ENCODE measurements around the gene ANKEF1.

DNA sequence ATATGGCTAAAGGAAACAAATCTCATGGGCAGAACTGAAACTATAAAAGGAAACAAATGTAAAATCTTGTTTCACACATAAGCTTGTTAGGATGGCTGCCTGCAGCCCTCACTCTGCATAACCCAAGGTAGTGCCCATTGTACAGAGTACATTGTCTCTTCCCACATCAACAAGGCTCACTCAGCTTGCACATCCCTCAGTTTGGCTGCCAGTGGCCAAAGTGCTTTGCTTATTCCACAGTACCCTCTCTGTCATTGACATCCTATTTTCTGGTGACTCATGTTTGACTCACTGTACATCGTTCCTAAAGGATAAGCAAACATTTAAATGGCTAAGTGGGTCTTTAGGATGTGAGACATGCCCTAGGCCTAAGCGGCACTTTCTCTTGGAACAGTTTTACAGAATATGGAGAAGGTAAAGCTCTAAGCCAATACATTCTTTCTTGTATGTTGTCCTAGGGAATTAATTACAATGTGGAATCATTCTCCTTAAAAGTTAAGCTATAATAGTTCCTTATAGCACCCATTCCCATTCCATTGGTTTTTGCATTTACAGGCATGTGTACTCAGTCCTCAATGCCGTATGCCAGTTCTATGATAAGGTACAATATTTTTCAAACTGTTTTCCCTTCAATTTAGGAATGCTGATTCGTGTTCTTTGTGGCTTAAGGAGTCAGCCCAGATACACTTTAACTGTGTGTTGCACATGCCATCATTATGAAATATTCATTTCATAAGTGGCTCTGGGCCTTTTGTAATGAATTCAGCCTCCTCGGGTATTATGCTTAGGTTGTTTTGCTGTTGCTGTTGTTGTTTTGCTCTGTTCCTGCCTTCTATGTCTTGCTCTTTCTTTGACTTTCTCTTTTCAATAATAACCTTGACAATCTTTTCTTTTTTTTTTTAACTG lies 5.5 kb downstream of the ANKEF1 start:
- TF ChIP-seq, protein P1, sequence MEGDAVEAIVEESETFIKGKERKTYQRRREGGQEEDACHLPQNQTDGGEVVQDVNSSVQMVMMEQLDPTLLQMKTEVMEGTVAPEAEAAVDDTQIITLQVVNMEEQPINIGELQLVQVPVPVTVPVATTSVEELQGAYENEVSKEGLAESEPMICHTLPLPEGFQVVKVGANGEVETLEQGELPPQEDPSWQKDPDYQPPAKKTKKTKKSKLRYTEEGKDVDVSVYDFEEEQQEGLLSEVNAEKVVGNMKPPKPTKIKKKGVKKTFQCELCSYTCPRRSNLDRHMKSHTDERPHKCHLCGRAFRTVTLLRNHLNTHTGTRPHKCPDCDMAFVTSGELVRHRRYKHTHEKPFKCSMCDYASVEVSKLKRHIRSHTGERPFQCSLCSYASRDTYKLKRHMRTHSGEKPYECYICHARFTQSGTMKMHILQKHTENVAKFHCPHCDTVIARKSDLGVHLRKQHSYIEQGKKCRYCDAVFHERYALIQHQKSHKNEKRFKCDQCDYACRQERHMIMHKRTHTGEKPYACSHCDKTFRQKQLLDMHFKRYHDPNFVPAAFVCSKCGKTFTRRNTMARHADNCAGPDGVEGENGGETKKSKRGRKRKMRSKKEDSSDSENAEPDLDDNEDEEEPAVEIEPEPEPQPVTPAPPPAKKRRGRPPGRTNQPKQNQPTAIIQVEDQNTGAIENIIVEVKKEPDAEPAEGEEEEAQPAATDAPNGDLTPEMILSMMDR (IDR thresholded peaks at IDR 0.05) = no peak
- no peak for TF ChIP-seq POLR2A (IDR thresholded peaks at IDR 0.05)
